Stimulated activated naive CD8-positive, alpha-beta T cell treated with anti-CD3 and anti-CD28 coated beads, Interleukin-15, amount 100 ng/mL, for 72 hours (primary cell): ENCODE measurements around the gene PTPRN2.

Experiments used
- ATAC-seq: fragments of 150-1000 bp; cut with Tn5 transposase; 2 replicates; pipeline ENCODE4 v1.10.0; 2021; ENCODE audit warnings: mild to moderate bottlenecking, moderate library complexity
- DNase-seq, 2 donors: peaks; one replicate each; pipeline ENCODE4 v3.0.0; 2021 to 2022
- H3K27ac Mint-ChIP-seq, 2 donors: one replicate each; pipeline ENCODE4 v1.8.0; 2022; ENCODE audit warnings: mild to moderate bottlenecking in 2 of 2, mixed read lengths in 2 of 2, moderate library complexity in 2 of 2
- H3K27me3 Mint-ChIP-seq: one replicate; pipeline ENCODE4 v1.8.0; 2022; ENCODE audit warnings: mixed read lengths
- H3K4me1 Mint-ChIP-seq: one replicate; pipeline ENCODE4 v1.8.0; 2022; ENCODE audit warnings: mild to moderate bottlenecking, mixed read lengths
- H3K4me3 Mint-ChIP-seq, 2 donors: one replicate each; pipeline ENCODE4 v1.8.0; 2022; ENCODE audit warnings: mild to moderate bottlenecking in 2 of 2, mixed read lengths in 2 of 2, moderate library complexity in 1 of 2
- H3K9me3 Mint-ChIP-seq, 2 donors: one replicate each; pipeline ENCODE4 v1.8.0; 2022; ENCODE audit warnings: mixed read lengths in 2 of 2

The PTPRN2 gene

DNA sequence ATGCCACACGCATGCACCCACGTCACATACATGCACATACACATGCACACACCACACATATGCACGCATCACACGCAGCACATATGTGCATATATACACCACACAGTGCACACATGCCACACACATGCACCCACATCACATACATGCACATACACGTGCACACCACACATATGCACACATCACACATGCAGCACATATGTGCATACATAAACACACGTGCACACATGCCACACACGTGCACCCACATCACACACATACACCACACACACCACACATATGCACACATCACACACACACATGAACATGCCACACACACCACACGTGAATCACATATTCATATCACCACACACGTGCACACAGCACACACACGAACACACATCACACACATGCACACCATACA, 338.8 kb downstream of the PTPRN2 start:
- DNase-seq: no peak
- no peak overlapping the region for H3K27ac Mint-ChIP-seq
- no peaks in the 10 kb centered on the region for H3K9me3 Mint-ChIP-seq
- no peaks in the 10 kb centered on the region for H3K4me1 Mint-ChIP-seq
- peaks cover 8% of the 10 kb centered on the region for H3K27me3 Mint-ChIP-seq
- no peak for ATAC-seq
- H3K4me3 Mint-ChIP-seq: no peak overlapping the region

DNA sequence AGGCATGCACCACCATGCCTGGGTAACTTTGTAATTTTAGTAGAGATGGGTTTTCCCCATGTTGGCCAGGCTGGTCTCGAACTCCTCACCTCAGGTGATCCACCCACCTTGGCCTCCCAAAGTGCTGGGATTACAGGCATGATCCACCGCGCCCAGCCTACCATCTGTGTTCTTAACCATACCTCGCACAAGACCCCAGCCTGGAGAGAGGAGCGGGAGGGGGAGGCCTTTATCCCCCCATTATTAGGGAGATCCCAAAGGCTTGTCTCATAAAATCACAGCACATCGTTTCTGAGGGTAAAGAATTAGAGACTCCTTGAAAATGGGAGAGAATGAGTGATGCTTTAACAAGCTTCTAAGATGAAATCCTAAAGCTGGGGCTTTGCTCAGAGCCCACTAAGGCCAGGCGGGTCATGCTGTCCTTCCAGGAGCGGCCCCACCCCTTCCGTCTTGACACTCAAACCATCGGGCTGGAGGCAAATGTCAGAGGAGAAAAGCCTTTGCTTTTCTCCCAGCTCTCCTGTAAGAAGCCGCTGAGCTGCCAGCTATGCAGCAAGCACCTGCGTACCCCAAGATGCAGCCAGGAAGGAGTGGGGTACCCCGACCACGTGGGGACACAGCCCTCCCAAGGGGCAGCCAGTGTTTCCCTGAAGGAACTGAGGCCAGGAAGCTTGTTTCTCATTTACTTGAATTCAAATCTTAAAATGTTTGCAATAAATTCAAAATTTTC, 339.7 kb downstream of the PTPRN2 start:
- H3K4me3 Mint-ChIP-seq: no peak overlapping the region
- H3K27me3 Mint-ChIP-seq: peaks cover 5% of the 10 kb centered on the region
- DNase-seq: no peak

DNA sequence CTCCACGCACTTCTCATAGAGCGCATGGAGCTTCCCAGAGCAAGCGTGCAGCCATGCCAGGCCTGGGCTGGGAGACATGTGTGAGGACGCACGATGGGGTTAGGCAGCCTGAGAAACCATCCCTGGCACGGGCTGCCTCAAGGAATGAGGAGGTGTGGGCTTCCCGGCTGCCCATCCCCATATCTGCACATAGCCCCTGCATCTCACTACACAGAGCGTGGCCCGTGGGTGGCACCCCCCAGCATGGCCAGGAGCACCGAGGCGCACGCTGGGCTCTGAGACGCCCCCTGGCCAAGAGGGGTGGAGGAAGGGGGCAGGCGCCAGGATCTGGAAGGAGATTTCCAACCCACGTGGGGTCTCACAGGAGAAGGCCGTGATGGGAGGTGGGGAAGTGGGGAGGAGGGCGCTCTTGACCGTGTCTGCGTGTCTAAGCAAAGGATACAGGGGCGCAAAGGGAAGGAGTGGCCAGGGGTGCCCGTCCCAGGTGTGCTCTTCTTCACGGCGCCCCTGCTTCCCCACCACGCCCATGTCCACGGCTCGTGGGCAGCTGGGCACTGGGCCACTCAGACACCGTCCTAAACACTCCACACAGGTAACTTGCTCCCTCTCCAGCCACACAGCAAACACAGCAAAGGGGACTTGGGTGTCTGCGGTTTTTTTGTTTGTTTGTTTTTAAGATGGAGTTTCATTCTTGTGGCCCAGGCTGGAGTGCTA, 340.5 kb downstream of the PTPRN2 start:
- Mint-ChIP-seq H3K9me3 (no peaks in the 10 kb centered on the region), H3K4me3 (no peak overlapping the region), H3K27me3 (no peaks in the 10 kb centered on the region), H3K27ac (no peak overlapping the region), H3K4me1 (no peaks in the 10 kb centered on the region)
- ATAC-seq (no peak), DNase-seq (no peak)

More for the DNA sequence above, 339.7 kb downstream of the PTPRN2 start:
- Mint-ChIP-seq H3K9me3 (no peaks in the 10 kb centered on the region), H3K27ac (no peak overlapping the region), H3K4me1 (no peaks in the 10 kb centered on the region)
- no peak for ATAC-seq

DNA sequence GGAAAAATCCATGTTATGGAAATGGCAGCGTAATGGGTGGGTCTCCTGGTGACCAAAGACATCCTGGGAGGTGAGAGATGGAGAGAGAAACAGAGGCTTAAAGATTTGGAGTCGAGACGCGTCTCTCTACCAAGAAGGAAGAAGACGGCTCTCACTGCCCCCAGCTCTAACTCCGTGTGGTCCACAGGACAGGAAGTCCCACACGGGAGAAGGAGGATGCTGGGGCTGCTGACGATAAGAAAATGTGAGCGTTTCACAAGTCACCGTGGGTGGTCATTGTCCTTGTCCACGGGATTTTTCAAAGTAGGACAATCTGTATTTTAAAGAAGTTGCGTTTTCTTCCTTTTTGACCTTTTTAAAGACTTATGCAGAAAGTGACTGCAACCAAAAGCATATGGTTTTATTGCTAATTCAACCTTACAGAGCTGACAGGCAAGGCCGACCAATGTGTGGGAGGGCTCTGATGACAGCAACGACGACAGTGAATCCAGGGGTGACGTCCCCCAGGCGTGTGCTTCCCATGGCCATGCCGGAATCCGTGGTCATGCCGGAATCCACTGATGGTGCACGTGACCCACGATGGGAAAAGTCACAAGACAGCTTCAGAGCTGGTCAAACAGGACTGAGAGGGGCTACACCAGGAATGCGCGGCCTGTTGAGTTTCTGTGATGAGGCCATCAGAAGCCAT, 341.2 kb downstream of the PTPRN2 start:
- H3K4me1 Mint-ChIP-seq: no peaks in the 10 kb centered on the region
- no peaks in the 10 kb centered on the region for H3K9me3 Mint-ChIP-seq
- H3K27me3 Mint-ChIP-seq: no peaks in the 10 kb centered on the region
- ATAC-seq (no peak), DNase-seq (no peak)
- H3K4me3 Mint-ChIP-seq: no peak overlapping the region
- no peak overlapping the region for H3K27ac Mint-ChIP-seq

DNA sequence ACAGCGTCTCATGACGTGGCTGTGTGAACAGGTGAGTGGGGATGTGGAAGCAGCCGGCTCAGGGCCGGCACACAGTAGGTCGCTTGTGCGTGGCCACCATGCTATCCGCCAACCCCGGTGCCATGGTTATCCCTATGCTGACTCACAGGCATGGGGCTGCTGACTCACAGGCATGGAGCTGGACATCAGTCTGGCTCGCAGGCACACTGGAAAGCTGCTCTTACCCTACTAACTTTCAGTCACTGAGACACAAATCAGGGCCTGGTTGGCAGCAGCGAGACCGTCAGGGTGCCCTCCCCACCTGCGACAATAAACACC, 341.9 kb downstream of the PTPRN2 start:
- Mint-ChIP-seq H3K4me1 (no peaks in the 10 kb centered on the region), H3K27ac (no peak overlapping the region), H3K27me3 (no peaks in the 10 kb centered on the region), H3K9me3 (no peaks in the 10 kb centered on the region), H3K4me3 (no peak overlapping the region)
- no peak for DNase-seq
- no peak for ATAC-seq

DNA sequence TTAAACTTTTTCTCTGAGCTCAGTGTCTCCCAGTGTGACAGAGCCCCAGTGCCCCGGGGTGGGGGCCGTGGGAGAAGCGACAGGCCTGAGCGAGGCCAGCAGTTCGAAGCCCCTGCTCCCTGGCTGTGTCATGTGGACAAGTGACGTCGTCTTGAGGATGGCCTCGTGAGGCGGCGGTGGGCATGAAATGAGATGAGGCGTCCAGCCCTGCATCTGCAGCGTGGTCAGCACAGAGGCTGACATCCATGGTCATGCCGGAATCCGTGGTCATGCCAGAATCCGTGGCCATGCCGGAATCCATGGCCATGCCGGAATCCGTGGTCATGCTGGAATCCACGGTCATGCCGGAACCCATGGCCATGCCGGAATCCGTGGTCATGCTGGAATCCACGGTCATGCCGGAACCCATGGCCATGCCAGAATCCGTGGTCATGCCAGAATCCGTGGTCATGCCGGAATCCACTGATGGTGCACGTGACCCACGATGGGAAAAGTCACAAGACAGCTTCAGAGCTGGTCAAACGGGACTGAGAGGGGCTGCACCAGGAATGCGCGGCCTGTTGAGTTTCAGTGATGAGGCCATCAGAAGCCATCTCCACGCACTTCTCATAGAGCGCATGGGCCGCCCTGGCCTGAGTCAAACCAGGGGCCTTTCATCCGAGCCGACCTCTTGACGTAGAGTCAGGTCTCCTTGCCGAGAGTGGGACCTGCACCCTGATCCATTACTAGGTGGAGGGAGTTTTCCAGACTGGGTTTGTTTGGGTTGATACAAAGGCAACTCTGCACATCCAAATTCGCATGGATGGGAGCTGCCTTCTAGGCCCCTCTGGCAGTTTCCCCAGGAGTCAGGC, 342.5 kb downstream of the PTPRN2 start:
- H3K27me3 Mint-ChIP-seq: no peaks in the 10 kb centered on the region
- H3K4me1 Mint-ChIP-seq: no peaks in the 10 kb centered on the region
- no peak overlapping the region for H3K4me3 Mint-ChIP-seq
- no peak for ATAC-seq
- no peaks in the 10 kb centered on the region for H3K9me3 Mint-ChIP-seq
- no peak for DNase-seq
- H3K27ac Mint-ChIP-seq: no peak overlapping the region

DNA sequence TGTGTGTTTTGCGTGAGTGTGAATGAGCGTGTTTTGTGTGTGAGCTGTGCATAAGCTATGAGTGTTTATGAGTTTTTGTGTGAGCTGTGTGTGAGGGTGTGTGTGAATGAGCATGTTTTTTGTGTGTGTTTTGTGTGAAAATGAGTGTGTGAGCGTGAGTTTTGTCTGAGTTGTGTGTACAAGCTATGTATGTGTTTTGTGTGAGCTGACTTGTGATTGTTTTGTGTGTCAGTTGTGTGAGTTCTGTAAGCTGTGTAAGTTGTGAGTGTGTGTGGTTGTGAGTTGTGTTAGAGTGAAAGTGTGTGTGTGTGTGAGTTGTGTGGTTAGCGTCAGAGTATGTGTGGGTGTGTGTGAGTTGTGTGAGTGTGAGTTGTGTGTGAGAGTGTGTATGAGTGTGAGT, 343.2 kb downstream of the PTPRN2 start:
- Mint-ChIP-seq H3K9me3 (no peaks in the 10 kb centered on the region), H3K4me3 (no peak overlapping the region), H3K27ac (no peak overlapping the region), H3K4me1 (no peaks in the 10 kb centered on the region), H3K27me3 (no peaks in the 10 kb centered on the region)
- ATAC-seq (no peak), DNase-seq (no peak)

DNA sequence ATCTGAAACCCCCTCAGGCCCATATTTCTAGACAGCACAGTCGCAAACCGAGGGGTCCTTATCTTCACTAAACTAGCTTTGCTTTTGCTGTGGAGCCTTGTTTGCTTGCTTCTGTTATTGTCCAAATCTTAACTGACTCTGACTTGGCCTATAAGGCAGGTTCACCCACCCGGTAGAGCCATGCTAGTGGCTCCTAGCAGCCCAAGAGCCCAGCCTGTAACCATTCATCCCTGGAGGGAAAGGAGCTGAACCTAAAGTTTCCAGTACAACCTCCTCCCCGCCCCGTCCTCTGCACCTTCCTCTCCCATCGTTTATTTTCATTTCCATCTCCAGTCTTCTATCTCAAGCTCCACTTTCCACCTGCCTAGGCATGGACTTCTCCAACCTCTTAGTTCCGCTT, 345.7 kb downstream of the PTPRN2 start:
- no peaks in the 10 kb centered on the region for H3K27me3 Mint-ChIP-seq
- H3K4me3 Mint-ChIP-seq: no peak overlapping the region
- ATAC-seq: no peak
- no peak for DNase-seq
- no peaks in the 10 kb centered on the region for H3K9me3 Mint-ChIP-seq
- H3K4me1 Mint-ChIP-seq: no peaks in the 10 kb centered on the region
- H3K27ac Mint-ChIP-seq: no peak overlapping the region

DNA sequence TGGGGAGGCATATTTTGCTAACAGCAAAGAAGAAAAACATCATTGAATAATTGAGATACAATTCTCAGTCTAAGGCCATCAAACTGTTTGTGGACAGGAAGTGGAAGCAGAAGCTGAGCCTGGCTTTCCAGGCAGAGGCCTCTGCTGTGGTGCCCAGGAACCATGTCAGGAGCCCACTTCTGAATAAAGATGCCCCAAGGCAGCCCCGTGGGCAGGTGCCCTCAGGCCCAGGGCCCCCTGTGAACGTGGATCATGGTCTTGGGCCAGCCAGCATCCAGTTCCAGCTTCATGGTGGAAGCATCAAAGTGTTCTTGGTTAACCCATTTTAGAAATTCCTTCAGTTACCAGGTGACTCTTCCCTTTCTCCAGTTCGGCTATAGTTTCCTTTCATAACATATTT, 346.8 kb downstream of the PTPRN2 start:
- DNase-seq: no peak
- H3K4me3 Mint-ChIP-seq: no peak overlapping the region
- H3K4me1 Mint-ChIP-seq: no peaks in the 10 kb centered on the region
- no peaks in the 10 kb centered on the region for H3K27me3 Mint-ChIP-seq
- H3K9me3 Mint-ChIP-seq: no peaks in the 10 kb centered on the region
- ATAC-seq: no peak
- no peak overlapping the region for H3K27ac Mint-ChIP-seq

DNA sequence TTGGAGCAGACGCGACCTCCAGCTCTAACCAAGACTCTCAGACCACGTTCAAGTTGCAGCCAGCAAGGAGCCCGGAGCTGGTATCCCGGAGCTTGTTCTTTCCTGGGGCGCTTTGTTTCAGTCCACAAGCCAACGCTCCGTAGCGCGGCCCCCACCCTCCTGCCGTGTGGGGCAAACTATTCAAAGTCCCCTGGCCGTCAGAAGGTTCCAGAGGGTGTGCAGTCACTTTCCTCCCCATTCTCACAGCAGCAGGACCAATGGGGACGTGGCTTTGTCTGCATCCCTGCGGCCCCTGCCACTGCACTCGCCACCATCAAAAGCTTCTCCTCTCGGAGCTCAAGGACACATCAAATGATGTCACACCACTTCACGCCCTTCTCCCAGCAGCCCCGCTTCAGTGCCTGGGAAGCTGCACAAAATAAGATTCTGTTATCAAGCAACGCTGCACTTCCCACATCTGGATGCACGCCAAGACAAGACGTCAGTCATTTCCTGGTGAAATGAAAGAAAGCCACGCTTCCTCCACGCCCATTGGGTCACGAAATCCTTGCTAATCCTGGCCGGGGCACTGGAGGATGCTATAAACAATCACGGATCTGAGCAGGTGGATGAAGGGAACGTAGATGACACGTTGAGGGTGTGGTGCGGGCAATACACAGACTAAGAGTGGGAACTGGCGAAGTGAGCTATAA, 348.2 kb downstream of the PTPRN2 start:
- no peak for DNase-seq
- Mint-ChIP-seq H3K27me3 (no peaks in the 10 kb centered on the region), H3K9me3 (peaks cover 0 to 4% of the 10 kb centered on the region in 2 donors), H3K4me3 (no peak overlapping the region), H3K4me1 (no peaks in the 10 kb centered on the region), H3K27ac (no peak overlapping the region)
- ATAC-seq: no peak

DNA sequence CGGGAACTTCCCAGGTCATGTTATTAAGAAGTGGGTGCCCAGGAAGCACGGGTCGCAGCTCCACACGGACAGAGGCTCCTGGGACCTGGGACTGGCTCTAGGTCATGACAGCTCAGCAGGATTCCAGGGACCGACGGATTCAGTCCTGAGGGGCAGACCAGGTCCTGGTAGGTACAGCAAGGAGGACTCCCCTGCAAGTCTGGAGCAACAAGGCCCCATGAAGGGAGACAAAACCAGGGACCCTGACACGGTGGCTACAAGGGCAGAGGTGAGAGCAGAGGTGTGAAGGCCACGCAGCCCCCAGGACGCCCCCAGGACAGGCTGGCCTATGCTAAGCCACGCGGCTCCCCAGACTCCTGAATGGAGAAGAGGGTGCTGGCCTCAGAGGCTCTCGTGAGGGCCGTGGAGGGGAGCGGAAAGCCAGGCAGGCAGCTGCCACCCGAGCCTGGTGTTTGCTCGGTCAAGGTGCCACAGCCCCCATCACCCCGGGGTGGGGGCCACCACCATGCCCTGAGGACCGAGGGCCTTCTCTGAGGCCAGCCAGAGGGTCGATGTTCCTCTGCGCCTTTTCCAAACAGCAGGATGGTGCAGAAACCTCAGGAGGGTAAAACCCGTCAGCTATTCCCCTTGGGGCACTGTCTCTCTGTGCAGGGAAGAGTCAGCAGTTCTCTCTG, 348.9 kb downstream of the PTPRN2 start:
- ATAC-seq (no peak), DNase-seq (no peak)
- Mint-ChIP-seq H3K27ac (no peak overlapping the region), H3K4me3 (no peak overlapping the region), H3K9me3 (peaks cover 5 to 9% of the 10 kb centered on the region in 2 donors), H3K4me1 (no peaks in the 10 kb centered on the region), H3K27me3 (no peaks in the 10 kb centered on the region)

DNA sequence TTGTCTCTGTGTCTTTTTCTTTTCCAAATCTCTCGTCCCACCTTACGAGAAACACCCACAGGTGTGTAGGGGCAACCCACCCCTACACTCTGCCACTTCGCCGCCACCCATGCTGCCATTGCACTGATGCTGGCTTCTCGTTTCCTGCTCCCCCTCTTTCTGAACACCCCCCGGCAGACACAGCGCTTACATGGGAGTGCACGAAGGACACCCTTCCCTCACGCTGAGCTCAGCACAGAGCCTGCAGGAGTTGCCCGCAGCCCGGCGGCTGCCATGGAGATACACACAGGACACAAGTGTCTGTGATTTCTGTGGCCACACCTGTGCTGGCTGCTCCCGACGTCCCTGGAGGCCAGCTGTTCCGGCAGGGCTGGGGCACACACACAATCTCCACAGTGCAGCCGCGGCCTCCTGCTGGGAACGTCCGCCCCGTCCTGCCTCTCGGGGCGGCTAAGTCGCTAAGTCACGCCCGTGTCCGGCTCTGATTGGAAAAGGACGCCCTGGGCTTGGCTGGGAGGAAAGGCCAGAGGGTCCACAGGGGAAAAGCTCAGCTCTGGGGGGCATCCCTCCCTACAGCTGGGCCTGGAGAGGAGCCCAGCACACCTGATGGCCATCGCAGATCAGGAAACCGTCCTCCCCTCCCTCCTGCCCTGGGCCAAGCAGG, 349.8 kb downstream of the PTPRN2 start:
- DNase-seq: no peak
- no peak for ATAC-seq
- Mint-ChIP-seq H3K27me3 (no peaks in the 10 kb centered on the region), H3K27ac (no peak overlapping the region), H3K4me1 (no peaks in the 10 kb centered on the region), H3K4me3 (no peak overlapping the region), H3K9me3 (peaks cover 10 to 13% of the 10 kb centered on the region in 2 donors)

DNA sequence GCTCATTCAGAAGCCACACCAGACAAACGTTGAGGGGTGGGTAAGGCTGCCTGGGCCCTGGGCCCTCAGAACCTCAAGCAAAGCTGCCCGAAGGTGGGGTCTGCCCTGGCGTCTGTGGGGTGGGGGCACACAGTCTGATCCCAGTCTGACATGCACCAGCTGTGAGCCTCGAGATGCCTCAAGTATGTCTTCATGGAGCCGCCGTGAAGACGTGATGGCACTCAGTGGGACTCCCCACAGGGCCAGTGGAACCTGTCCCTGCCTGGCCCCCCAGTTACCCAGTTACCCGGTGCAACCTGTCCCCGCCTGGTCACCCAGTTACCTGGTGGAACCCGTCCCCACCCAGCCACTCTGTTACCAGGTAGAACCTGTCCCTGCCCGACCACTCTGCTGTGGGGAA, 351.2 kb downstream of the PTPRN2 start:
- H3K27ac Mint-ChIP-seq: no peak overlapping the region
- no peak overlapping the region for H3K4me3 Mint-ChIP-seq
- no peak for ATAC-seq
- H3K4me1 Mint-ChIP-seq: no peaks in the 10 kb centered on the region
- no peak for DNase-seq
- peaks cover 10 to 21% of the 10 kb centered on the region in 2 donors for H3K9me3 Mint-ChIP-seq
- no peaks in the 10 kb centered on the region for H3K27me3 Mint-ChIP-seq

DNA sequence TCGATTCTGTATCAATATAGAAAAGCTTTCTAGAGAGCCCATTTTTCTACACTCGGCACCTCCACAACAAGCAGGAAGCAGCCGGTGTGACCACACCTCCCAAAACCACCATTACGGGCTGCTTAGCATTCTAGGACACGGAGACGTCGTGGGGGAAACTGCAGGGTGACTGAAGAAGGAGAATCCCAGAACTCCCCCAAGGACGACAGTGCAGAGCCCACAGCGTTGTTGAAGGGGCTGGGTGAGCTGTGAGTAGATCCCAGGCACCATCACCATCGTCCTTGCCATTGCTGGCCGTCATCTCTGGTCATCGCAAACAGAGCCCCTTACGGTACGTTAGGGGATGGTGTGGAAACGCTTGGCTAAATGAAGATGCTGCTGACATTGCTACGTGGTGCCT, 351.8 kb downstream of the PTPRN2 start:
- no peak for ATAC-seq
- H3K9me3 Mint-ChIP-seq: peaks cover 10 to 22% of the 10 kb centered on the region in 2 donors
- no peak overlapping the region for H3K4me3 Mint-ChIP-seq
- H3K27me3 Mint-ChIP-seq: no peaks in the 10 kb centered on the region
- no peak for DNase-seq
- no peak overlapping the region for H3K27ac Mint-ChIP-seq
- H3K4me1 Mint-ChIP-seq: no peaks in the 10 kb centered on the region
